GM12873 (cell line): Measurements from ENCODE around the gene TGFB3.

Experiments used
- TF ChIP-seq, protein P1 (sequence below): IDR thresholded peaks from 2 replicates; pipeline ENCODE4 v1.5.1; 2012; ENCODE audit warnings: low read depth, mild to moderate bottlenecking, moderate library complexity, low read length, control low read depth; ENCODE audit not compliant: insufficient read depth; ENCODE audit errors: missing control alignments

The TGFB3 gene

DNA sequence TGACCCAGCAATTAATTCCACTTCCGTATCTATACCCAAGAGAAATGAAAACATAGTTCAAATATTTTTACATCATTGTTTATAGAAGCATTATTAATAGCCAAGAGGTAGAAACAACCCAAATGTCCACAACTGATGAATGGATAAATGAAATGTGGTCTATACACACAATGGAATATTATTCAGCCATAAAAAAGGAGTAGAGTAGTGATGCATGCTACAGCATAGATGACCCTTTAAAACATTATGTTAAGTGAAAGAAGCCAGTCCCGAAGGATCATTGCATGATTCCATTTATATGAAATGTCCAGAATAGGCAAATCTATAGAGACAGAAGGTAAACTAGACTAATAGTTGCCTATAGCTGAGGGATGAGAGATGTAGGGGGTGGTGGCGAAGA, 29.3 kb downstream of the TGFB3 start:
- TF ChIP-seq, protein P1, sequence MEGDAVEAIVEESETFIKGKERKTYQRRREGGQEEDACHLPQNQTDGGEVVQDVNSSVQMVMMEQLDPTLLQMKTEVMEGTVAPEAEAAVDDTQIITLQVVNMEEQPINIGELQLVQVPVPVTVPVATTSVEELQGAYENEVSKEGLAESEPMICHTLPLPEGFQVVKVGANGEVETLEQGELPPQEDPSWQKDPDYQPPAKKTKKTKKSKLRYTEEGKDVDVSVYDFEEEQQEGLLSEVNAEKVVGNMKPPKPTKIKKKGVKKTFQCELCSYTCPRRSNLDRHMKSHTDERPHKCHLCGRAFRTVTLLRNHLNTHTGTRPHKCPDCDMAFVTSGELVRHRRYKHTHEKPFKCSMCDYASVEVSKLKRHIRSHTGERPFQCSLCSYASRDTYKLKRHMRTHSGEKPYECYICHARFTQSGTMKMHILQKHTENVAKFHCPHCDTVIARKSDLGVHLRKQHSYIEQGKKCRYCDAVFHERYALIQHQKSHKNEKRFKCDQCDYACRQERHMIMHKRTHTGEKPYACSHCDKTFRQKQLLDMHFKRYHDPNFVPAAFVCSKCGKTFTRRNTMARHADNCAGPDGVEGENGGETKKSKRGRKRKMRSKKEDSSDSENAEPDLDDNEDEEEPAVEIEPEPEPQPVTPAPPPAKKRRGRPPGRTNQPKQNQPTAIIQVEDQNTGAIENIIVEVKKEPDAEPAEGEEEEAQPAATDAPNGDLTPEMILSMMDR: no peak

DNA sequence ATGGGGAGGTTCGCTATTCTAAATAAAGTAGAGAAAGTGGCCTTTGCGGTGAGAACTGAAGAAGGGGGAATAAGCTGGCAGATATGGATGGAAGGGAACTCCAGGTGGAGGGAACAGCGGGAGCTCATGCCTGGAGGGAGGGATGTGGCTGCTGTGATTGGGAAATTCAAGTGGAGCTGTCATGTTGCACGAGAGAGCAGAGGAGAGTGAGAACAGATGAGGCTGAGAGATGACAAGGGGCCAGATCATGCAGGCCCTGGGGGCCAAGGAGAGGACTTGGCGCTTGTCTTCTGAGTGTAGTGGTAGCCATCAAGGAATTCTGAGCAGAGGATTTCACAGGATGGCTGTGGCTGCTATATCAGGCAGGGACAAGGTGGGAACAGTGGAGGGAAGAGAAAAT, 35.0 kb downstream of the TGFB3 start:
- TF ChIP-seq, protein P1: no peak

DNA sequence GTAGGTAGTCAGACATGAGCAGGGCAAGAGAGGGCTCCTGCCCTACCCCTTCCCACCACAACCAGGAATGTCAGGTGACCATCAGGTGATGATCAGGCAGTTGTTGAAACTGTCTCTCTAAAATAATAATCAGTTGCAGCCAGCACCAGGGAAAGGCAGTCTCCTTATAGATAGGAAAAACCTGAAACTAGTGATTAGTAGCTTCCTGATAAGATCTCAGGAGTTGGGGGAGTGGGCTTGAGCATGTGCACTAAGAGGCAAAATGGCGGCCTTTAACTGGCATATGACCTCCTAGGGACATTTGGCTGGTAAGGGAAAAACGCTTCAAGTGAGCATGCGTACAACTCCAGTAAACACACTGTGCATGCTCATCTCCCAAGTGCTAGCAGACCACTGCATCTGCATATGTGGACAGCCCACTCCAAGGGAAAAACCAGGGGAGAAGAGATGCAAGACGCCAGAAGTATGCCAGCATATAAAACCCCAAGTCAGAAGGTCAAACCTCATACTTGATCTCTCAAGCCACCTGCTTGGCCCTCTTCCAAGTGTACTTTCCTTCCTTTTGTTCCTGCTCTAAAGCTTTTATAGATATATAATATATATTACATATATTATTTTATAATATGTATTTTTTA, 37.1 kb downstream of the TGFB3 start:
- TF ChIP-seq, protein P1: no peak

DNA sequence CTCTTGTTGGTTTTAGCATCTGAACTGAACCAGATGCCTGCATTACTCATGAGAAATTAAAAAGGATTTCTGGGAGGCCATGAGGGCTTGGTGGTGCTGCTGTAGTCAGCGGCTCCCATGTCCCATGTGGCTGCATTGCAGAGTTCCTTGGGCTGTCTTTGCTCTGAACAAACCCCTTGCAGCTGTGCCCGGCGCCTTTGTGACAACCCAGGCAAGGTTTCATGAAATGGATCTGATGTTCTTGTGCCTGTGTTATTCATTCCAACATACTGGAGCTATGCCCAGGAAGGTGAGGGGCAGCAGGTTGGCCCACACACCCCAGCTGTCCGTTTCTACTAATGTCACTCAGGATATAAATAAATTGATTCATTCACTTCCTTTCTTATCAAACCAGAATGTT, 40.8 kb downstream of the TGFB3 start:
- TF ChIP-seq, protein P1: no peak

DNA sequence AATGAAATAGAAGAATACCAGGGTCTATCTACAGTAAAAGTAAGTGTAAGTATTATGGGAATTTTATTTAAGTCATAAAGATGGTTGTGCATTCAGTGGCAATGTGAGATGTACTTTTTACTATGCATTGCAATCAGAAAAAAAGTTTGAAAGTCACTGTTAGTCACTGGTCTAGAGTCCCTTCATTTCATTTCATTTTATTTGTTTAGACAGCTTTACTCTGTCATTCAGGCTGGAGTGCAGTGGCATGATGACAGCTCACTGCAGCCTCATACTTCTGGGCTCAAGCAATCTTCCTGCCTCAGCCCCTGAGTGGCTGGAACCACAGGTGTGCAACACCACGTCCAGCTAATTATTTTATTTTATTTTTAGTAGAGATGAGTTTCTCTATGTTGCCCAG, 42.6 kb downstream of the TGFB3 start:
- TF ChIP-seq, protein P1: no peak

DNA sequence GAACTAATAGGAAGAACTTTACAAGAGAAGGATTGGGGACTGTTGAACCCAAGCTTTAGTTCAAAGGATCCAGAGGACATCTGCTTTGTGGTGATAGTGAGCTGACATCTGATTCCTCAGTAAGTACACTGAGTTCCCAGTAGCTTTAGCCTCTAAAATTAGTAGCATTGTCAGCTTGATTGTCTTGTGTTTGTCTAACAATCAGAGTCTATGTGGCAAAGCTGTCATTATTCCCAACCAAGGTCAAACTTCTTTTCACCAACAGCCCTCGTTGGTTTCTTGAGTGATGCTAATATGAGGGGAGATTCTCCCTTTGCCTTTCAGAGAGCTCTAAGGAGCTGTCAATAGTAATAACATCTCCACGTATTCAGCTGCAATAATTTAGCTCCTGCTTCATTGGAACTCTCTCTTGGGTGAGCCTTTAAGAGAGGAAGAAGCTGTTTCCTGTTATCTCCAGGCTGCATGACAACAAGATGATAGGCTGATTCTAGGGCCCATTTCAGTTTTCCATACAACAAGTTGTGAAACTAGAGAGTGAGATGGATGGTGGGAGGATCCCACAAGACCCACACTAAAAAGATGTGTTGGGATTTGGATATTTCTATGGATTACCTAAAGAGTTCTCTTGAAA, 46.7 kb downstream of the TGFB3 start:
- TF ChIP-seq, protein P1: no peak

DNA sequence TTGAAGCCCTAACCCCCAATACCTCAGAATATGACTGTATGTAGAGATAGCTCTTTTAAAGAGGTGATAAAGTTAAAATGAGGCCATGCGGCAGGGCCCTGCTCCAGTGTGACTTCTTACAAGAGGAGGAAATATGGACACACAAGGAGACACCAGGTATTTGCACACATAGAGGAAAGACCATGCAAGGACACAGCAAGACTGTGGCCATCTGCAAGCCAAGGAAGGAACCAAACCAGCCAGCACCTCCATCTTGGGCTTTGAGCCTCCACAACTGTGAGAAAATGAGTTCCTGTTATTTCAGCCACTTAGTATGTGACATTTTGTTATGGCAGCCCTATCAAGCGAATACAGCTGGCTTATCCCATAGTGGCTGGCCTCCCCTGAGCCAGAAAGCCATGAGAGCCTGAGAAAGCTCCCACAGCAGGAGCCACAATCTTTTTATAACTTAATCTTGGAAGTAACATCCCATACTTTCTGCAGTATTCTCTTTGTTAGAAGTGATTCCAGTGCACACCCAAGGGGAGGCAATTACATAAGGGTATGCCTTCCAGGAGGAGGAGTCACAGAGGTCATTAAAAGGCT, 48.0 kb downstream of the TGFB3 start:
- TF ChIP-seq, protein P1: no peak
